Measurements from ENCODE around the gene SCGN.

Gene SCGN

GRCh38 chr6:25640891-25641290 is 11.1 kb upstream of the SCGN start:
- no peak for DNase-seq (ENCODE audit: low spot score)

GRCh38 chr6:25641377-25641776 is 10.6 kb upstream of the SCGN start:
- DNase-seq (ENCODE audit: low spot score) = no peak

GRCh38 chr6:25641940-25642666 is 9.9 kb upstream of the SCGN start:
- DNase-seq (ENCODE audit: low spot score) = peak; percentile 83

GRCh38 chr6:25642667-25643328 is 9.2 kb upstream of the SCGN start:
- no peak for DNase-seq (ENCODE audit: low spot score)

DNA sequence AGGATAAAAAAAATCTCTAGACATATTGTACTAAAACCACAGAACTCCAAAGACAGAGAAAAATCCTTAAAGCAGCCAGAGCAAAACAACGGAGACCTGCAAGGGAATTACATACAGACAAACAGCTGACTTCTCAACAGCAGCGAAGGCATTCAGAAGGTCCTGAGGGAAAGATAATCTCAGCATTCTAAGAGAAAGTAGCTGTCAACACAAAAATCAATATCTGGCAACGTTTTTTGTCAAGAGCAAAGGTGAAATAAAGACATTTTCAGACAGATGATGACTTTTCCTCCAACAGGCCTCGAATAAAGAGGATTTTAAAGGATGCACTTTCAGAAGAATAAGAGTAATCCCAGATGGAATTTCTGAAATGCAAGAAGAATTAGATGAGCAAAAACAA is 6.1 kb upstream of the SCGN start:
- DNase-seq (ENCODE audit: low spot score) = no peak

DNA sequence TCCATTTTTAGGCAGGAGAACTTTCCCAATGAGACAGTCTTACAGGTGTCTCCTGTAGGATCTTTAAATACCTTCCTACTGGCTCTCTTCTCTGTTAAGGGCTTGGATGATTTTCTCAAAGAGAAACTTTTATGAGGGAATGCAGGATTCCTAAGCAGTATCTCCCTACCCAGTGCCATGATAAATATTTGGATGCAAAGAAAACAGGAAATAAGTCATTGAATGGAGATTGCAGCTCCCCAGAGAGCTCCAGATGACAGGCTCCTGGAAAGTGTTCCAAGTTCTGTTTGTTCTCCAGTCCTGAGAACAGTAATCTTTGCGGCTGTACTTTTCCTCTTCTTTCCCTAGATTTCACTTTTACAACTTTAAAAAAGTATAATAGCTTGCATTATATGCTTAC is 2.4 kb upstream of the SCGN start:
- DNase-seq (ENCODE audit: low spot score) = no peak

DNA sequence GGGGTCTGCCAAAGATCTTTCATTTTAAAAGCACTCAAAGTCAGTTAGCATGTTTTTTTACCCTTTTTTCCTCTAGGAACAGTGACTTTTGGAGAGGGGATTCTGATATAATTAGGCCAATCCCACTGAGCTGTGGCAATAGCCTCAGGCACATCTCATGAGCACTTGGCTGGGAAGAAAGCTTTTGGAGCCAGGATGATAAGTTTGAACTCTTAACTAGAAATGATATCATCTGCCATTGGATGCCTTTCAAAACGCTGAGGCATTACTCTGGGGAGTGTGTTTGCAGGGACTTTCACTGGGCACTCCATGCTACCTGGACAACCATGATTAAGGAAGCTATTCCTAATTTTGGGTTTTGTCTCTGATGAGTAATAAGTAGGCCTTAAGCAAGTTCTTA is 3.7 kb downstream of the SCGN start:
- no peak for DNase-seq (ENCODE audit: low spot score)

- DNase-seq (ENCODE audit: low spot score) = no peak
Measured at GRCh38 chr6:25659633-25660368, 7.8 kb downstream of the SCGN start.

DNA sequence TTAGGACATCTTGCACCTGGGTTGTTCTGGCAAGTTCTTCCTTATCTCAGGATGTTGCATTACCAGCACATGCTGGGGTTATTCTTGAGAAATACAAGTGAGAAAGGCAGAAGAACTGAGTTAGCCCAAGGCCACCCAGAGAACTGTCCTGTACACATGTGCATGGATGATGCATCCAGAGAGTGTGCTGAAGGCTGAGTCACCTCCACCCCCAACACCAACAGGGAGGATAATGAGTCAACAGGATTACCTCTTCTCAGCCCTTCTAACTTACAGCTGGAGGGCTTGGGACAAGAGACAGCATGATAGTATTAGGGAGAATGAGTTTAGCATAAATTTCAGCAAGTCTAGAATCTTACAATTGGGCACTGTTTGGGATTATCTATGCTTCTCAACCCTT is 8.5 kb downstream of the SCGN start:
- peak; percentile 81 for DNase-seq (ENCODE audit: low spot score)

- no peak for DNase-seq (ENCODE audit: low spot score)
Measured at GRCh38 chr6:25661129-25661779, 9.2 kb downstream of the SCGN start.

GRCh38 chr6:25665455-25665854 is 13.4 kb downstream of the SCGN start:
- DNase-seq (ENCODE audit: low spot score) = no peak

DNA sequence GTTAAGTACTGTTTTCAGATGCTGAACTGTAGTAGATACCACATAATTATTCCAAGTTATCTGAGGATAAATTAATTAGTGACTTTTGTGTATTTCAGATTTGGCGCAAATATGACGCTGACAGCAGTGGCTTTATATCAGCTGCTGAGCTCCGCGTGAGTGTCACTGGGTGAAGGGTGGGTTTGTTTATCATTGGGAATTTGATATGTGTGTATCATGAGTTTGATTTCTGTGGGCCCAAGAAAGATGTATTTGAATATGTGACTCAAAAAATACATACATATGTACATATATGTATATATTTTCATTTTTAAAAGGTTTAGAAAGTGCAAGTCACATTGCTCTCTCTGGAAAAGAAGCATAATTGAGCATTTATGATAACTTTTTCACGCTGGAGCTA is 17.4 kb downstream of the SCGN start:
- DNase-seq (ENCODE audit: low spot score) = no peak

GRCh38 chr6:25670208-25670607 is 18.2 kb downstream of the SCGN start:
- DNase-seq (ENCODE audit: low spot score) = no peak

DNA sequence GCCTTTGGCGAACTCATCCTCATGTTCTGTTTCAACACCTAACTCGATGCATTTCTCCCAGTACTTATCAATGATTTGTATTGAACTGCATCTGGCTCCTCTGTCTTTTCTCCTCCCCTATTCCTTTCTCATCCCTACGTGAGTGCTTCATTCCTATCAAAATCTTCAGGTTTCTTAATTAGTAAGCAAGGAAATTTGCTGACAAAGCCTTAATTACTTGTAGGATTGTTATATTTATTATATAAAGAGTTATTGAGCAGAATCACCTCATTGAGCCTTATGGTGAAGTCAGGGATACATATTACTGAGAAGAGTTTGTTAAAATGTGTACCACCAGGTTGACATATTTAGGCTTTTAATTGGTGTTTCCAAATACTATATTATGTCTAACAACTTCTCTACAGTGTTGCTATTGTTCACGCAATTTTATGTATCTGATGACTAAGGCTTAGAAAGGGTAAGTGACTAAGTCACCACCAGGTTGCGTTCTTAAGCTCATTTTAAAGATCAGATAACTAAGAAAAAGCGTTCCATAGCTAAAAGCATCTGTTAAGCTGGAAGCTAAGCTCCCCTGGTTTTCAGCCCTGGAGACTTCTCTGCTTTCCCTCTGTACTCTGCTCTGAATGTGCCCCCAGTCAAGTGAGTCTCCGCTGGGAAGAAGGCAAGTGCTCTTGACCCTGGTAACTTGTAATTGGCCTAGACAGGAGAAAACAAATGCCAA is 18.9 kb downstream of the SCGN start:
- DNase-seq (ENCODE audit: low spot score) = peak; percentile 80

DNA sequence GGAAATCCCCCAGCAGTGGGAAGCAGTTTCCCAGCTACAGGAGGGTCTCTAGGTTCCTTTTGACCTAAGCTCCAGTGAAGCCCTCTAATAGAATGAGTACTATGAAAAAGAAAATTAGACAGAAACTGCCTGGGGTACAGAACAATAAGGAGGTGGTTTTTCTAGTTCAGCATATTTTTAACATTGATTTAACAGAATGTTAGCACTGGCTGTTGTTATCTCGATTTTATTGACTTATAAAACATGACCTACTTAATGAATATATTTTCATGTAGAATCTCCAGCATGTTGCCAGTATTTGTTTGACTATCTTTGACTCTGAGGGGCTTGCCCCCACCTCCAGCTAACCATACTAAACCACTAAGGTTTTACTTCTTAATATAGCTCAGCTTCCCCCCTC is 19.6 kb downstream of the SCGN start:
- no peak for DNase-seq (ENCODE audit: low spot score)

GRCh38 chr6:25675167-25675566 is 23.2 kb downstream of the SCGN start:
- DNase-seq (ENCODE audit: low spot score) = no peak

DNA sequence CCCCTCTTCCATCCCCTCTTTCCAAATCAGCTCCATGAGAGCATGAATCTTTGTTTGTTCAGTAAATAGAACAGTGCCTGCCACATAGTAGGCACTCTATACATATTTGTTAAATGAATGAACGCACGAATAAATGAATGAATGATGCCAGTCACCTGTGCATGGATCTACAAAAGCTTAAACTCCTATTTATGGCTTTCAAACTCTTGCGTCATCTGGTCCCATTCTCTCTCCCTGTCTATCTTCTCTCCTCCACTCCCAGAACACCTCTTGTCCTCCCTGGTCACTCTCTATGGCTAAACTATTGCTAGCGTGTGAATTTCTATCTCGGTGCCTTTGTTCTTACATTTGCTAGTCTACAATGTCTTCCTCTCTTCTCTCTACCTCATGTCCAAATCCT is 24.8 kb downstream of the SCGN start:
- no peak for DNase-seq (ENCODE audit: low spot score)

GRCh38 chr6:25681848-25682247 is 29.8 kb downstream of the SCGN start:
- DNase-seq (ENCODE audit: low spot score) = no peak

GRCh38 chr6:25682324-25682723 is 30.3 kb downstream of the SCGN start:
- DNase-seq (ENCODE audit: low spot score) = no peak

DNA sequence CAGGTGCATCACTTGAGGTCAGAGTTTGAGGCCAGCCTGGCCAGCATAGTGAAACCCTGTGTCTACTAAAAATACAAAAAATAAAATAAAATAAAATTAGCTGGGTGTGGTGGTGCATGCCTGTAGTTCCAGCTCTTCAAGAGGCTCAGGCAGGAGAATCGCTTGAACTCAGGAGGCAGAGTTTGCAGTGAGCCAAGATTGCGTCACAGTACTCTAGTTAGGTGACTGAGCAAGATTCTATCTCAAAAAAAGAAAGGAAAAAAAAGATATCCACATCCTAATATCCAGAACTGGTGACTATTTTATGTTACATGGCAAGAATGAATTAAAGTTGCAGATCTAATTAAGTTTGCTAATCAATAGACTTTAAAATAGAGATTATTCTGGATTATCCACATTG is 32.5 kb downstream of the SCGN start:
- no peak for DNase-seq (ENCODE audit: low spot score)

DNA sequence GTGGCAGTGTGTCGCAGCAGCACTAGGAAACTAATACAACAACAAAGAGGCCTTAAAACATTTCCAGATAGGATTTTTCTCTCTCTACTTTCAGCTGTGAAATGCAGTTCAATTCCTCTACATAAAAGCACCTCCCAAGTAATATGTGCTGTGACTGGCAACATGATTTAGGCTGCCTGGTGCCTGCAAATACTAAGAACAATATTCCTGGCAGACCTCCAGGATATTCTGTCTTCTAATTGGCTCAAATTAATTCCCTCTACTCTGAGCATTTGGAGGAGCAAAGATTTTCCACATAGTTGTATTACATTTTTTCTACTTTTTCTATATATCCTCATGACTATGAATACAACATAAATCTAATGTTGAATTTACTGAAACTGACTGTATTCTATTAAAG is 33.2 kb downstream of the SCGN start:
- DNase-seq (ENCODE audit: low spot score) = no peak

DNA sequence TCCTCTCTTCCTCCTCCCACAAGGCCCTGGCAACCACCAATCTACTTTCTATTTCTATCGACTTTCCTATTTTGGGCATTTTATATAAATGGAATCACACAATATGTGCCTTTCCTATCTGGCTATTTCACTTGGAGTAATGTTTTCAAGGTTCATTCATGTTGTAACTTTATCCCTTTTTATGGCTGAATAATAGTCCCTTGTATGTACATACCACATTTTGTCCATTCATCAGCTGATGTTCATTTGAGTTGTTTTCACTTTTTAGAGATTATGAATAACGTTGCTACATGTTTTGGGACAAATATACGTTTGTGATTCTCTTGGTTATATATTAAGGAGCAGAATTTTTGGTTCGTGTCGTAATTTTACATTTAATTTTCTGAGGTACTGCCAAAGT is 33.9 kb downstream of the SCGN start:
- no peak for DNase-seq (ENCODE audit: low spot score)

Measured in COLO829 (cell line).